NCI-H1417 (cell line): ENCODE results near the gene DUOX2.

Experiments
- DNase-seq, 3 experiments: peaks; one replicate each; lab custom pipeline; 2025; lab: John Stamatoyannopoulos, UW

DUOX2 gene

DNA sequence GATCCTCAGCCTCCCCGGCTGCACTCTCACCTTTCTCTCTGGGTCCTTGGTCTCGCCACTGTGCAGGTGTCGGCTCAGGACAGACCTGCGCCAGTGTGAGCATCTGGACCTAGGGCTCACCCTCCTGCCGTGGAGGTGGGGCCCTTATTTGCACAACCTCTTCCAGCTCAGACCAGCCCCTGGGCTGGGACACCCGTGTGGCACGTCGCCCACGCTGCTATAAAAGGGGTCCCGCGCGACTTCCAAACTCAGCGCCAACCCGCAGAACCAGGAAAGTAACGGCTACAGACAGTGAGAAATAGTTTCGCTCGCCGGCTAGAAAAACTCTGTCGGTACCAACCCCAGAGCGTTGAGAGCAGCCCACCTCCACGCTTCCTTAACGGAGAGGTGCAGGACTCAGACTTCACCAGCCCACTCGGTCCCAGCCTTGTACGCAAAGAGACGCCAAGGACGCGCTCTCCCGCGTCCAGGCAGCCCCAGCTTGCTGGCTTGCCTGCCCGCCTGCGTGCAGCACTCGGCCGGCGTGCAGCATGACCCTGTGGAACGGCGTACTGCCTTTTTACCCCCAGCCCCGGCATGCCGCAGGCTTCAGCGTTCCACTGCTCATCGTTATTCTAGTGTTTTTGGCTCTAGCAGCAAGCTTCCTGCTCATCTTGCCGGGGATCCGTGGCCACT, at the start of gene DUOX2, which contains the start of gene DUOXA2:
DUOX2 (minus strand) TSS at position 97 of the 675 bp plus-strand sequence. CDS start 761 bp downstream, outside the sequence.
DUOXA2 (plus strand) TSS at position 251 of the 675 bp plus-strand sequence; CDS start at position 531, 280 bp downstream.
- peak in 2 of 3 experiments; percentile 16 to 28 for DNase-seq

DNA sequence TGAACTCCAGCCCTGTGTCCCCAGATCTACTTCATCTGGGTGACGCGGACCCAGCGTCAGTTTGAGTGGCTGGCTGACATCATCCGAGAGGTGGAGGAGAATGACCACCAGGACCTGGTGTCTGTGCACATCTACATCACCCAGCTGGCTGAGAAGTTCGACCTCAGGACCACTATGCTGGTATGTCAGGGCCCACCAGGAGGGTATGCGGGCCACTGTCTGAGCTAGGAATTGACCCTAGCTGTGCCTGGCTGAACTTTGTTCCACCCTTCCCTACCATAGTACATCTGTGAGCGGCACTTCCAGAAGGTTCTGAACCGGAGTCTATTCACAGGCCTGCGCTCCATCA, 49.5 kb upstream of the DUOX2 start:
- no peak for DNase-seq

DNA sequence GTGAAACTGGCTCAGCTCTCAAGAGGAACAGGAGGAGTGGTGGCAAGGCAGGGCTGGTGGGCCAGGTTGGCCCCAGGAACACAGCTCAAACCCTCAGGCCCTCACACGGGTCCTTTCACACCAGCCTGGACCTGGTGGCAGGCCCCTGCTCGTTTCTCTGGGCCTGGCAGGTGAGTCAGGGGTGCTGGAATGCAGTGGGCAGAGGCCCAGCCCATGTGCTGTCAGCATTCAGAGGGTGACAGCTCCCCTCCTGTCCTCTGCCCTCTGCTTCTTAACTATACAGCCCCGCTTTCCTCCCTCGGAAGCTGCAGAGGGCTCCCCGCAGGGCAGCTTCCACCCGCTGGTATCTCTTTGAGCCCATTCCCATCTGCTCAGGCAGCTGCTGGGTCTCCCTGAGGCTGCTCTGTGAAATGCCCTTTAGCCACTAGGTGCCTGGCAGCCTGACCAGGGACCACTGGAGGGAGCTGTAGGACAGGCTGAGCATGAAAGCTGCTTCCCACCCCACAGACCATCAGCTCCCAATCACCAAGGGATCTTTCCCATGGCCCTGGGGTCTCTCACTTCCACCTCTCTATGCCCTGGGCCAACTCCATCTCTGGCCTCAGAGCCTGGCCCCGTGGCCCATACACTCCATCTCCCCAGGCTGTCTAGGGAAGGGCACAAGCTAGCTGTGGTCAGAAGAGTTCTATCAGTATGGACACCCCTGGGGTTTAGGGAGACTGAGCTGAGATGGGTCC, 49.0 kb upstream of the DUOX2 start:
- peak; percentile 54 to 76 (median 54) for DNase-seq

DNA sequence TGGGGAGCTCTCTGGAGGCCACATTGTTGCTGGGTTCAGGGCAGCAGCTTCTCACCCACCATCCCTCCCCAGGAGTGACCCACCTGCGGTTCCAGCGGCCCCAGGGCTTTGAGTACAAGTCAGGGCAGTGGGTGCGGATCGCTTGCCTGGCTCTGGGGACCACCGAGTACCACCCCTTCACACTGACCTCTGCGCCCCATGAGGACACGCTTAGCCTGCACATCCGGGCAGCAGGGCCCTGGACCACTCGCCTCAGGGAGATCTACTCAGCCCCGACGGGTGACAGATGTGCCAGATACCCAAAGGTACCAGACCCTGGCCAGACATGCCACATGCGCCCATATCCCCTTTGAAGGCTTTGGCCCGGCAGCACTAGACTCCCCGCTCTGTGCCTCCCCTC, 47.7 kb upstream of the DUOX2 start:
- no peak for DNase-seq

DNA sequence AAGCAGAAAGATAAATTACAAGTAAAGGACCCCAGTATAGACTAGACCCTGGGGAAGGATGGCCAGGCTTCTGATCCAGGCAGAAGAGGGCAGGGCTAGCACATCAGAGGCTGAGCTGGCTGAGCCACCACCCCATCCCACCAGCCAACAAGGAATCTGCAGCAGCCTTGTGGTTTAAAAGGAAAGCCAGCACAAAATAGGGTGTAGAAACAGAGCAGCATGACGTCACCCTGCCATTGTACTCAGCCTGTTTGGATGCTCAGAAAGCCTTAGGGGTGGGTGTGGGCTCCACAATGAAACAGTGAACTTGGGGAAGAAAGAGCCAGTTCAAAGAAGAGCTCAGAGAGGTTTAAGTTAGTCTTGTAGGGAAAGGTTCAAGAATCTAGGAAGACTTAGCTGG, 44.0 kb upstream of the DUOX2 start:
- no peak for DNase-seq

DNA sequence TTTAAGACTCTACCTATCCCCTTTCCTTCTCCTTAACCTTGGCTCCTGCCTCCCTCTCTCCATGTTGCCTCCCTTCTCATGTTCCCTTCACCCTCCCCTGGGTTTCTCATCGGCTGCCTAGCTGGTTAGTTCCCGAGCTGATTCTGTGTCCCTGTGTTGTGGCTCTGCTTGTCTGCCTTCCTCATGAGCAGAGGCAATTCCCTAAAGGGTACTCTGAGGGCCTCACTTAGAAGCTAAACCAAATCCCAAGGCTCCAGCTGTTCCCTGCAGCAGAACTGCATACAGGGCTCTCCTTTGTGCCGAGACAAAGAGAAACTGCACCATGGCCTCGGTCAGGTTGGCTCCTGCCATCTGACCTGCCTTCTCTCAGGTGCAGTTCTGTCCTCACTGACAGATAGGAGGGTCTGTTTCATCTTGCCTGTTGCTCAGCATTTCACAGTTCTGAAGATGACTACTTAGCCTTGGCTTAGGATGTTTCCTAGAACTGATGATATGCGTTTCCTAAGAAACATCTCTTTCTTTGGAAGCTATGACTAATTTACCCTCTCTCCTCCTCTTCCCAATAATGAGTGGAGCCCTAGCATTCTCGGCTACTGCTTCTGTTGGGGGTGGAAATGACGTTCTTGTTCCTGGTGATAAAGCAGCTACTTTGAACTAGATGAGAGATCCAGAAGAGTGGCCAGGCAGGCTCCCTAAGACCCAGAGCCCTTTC, 42.9 kb upstream of the DUOX2 start:
- DNase-seq = peak in 1 of 3 experiments; percentile 5

DNA sequence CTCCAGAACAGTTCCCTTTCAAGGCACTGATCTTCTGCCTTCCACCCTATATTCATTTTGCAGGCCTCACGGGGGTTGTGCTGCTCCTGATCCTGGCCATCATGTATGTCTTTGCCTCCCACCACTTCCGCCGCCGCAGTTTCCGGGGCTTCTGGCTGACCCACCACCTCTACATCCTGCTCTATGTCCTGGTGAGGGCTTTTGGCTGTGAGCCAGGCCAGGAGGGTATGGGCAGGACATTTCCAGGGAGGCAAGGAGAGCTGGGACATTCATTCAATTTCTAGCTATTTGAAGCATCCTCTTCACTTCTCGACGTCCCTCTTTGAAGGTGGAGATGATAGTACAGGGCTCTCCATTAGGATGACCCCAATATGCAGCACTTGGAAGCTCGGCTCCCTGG, 41.8 kb upstream of the DUOX2 start:
- DNase-seq = no peak

DNA sequence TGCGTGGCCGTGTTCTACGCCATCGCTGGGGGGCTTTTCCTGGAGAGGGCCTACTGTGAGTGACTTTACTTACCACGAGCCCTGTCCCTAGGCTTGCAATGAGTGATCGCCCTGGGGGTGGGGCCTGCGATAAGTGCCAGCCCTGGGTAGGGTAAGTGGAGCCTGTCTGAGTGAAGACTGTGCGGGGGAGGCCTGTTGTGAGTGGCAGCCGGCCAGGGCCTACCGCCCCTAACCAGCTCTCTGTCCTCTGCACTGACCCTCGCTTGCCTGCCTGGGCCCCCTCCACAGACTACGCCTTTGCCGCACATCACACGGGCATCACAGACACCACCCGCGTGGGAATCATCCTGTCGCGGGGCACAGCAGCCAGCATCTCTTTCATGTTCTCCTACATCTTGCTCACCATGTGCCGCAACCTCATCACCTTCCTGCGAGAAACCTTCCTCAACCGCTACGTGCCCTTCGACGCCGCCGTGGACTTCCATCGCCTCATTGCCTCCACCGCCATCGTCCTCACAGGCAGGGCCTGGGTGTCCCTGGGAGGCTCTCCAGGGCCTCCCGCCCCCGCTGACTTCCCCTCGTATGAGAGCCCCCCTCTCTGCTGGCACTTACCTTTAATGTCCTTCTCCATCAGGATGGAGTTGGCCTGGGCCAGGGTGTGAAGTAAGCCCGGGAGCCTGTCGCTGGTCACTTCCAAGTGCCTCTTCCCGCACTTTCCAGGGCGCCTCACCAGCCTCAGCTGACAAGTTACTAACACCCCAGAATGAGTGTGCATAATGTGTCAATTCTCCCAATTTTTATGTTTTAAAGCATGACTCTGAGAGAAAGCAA, 38.2 kb upstream of the DUOX2 start:
- DNase-seq = no peak

DNA sequence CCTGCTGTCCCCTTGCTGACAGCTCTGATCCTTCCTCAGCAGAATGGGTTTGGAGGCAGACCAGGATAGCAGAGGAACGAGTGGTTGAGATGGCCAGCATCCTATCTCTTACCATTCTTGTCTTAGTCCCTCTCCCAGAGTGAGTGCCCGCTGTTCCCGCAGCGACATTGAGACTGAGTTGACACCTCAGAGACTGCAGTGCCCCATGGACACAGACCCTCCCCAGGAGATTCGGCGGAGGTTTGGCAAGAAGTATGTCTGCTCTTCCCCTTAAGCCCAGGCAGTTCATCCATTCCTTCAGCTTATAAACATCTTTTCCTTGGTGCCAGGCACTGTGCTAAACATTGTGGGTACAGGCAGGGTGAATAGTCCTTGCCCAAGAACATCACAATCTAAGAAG, 37.0 kb upstream of the DUOX2 start:
- no peak for DNase-seq

DNA sequence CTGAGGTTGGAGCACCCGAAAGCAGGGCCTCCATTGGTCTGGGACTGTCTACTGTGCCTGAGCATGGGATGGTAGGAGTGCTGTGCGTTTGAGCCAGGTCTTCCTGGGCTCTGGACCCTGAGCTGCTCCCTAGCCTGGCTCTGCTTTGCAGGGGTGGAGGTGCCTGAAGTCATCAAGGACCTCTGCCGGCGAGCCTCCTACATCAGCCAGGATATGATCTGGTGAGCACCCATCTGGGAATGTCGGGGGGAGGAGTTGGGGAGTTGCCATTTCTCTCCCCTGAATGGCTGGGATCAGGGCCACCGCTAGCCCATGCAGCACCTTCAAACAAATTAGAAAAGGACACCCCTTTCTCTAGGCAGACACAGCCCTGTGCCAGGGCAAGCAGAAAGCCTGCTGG, 36.5 kb upstream of the DUOX2 start:
- no peak for DNase-seq

DNA sequence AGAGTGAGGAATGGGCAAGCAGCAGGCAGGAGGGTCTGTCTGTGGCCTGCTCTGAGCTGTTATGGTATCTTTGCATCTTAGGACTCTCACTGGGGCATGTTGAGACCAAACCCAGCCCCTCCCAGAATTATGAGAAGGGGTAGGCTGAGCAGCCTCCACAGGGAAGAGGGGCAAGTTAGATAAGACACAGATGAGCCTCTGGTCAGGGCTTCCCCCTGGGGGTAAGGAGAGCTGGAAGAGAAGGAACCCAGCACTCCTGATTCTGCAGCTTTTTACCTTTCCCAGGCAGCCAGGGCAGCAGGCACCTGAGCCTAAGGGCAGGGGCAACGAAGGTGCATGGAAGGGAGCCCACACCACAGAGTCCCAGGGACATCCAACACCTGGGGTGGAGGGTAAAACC, 35.1 kb upstream of the DUOX2 start:
- no peak for DNase-seq

DNA sequence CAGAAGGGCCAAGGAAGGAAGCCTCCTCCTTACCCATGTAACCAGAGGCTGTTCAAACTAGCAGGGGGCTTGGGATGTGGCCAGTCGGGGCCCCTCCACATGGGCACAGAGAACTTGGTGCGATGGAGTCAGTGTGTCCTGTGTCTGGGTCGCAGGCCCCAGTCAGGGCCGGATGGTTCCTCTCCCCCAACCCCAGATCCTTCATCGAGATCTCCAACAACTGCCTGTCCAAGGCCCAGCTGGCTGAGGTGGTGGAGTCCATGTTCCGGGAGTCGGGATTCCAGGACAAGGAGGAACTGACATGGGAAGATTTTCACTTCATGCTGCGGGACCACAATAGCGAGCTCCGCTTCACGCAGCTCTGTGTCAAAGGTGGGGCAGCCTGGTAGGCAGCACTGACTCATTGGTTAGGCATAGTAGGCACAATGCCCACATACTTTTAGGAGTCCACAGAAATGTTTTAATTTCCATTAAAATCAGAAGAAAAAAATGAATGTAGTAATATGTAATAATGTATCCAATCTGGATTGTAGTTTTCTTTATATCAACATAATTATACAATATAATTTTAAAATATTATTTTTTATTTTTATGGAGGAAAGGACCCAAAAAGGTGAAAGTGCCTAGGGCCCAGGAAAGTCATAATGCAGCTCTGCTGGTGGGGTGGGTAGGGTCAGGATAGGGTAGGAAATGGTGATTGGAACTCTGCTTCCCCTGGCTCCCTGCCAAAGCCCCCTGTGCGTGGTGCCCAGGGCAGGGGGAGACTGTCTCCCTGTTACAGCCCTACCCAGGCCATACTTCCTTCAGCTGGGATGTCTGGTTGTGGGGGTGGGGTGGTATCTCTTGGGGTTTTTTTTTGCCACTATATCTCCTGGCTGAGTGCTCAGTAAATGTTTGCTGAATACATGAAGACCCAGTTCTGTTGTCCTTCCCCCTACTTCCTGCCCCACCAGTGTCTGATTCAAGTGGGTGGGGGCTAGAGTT, 34.4 kb upstream of the DUOX2 start:
- no peak for DNase-seq

DNA sequence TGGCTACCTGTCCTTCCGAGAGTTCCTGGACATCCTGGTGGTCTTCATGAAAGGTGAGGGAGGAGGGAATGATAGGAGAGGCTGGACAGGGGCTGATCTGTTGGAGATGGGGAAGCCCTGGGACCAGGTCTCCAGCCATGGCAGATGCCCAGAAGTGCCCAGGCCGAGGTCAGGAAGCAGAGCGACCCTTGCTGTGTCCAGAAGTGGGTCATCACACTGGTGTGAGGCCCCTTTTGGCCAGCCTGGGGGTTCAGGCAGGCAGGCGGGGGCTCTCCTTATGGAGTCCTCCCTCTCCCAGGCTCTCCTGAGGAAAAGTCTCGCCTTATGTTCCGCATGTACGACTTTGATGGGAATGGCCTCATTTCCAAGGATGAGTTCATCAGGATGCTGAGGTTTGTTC, 33.6 kb upstream of the DUOX2 start:
- no peak for DNase-seq

DNA sequence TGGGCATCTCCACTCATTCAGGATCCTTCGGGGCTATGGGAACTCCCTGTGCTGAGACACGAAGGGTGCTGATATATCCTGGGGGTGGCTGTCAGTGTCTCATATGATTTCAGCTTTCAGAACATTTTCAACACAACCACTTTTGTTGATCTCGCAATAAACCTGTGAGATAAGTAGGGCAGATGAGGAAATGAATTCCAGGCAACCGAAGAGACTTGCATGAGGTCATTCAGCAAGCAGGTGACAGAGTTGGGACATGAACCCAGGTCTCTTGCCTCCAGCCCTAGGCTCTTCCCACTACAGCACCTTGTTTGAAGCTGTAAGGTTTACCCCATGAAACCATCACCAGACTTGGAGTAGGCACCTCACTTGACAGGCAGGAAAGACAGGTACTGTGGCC, 32.4 kb upstream of the DUOX2 start:
- no peak for DNase-seq

DNA sequence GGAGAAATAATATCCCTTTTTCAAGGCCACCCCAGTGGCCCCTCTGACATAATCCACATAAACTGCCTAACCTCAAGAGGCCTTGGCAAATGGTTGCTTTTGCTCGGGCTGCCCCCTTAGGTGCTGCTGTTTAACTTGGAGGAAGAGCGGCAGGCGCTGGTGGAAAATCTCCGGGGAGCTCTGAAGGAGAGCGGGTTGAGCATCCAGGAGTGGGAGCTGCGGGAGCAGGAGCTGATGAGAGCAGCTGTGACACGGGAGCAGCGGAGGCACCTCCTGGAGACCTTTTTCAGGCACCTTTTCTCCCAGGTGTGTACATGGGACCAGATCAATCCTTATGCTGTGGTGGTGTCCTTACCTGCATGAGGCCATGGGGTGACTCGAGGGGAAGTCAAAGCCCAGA, 30.8 kb upstream of the DUOX2 start:
- no peak for DNase-seq

DNA sequence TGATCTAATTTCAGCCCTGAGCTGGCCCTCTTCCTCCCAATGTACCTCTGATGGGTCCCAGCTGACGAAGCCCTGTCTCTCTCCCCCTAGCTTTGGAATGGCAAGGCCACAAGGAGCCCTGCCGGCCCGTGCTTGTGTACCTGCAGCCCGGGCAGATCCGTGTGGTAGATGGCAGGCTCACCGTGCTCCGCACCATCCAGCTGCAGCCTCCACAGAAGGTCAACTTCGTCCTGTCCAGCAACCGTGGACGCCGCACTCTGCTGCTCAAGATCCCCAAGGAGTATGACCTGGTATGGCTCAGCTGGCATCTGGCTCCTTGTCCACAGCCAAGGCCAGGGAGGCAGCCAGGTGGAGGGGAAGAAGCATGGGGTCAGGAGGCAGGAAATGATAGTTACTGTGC, 30.0 kb upstream of the DUOX2 start:
- DNase-seq = no peak

DNA sequence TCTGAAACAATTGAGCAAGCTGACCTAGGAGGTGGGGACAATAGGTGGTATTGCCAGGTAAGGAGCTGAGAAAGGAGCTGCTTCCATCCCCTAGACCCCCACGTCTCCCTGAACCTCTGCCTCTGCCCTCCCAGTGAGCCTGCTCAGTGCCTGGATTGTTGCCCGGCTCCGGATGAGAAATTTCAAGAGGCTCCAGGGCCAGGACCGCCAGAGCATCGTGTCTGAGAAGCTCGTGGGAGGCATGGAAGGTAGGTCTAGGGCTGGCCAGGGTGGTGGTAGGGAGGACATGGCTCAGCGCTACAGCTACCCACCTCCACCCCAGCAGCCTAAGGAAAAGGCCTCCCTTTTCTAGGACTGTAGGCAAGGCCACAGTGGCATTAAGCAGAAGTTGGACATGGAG, 29.1 kb upstream of the DUOX2 start:
- DNase-seq = no peak

DNA sequence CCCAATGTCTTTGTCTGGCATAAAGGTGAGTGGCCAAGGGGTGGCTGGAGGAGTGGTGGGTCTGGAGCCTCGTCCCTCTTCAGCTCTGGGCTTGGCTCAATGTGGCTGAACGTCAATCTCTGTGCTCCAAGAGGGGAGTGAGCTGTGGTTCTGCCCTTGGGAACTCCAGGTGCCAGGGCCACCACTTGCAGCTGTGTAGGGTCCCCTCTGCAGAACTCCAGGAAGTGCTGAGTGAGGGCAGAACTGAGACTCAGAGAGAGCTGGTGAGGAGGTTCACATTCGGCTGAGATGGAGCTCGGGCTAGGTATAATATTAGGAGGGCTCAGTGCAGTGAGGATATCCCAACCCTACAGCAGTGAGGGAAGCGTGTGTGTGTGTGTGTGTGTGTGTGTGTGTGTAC, 27.4 kb upstream of the DUOX2 start:
- no peak for DNase-seq

DNA sequence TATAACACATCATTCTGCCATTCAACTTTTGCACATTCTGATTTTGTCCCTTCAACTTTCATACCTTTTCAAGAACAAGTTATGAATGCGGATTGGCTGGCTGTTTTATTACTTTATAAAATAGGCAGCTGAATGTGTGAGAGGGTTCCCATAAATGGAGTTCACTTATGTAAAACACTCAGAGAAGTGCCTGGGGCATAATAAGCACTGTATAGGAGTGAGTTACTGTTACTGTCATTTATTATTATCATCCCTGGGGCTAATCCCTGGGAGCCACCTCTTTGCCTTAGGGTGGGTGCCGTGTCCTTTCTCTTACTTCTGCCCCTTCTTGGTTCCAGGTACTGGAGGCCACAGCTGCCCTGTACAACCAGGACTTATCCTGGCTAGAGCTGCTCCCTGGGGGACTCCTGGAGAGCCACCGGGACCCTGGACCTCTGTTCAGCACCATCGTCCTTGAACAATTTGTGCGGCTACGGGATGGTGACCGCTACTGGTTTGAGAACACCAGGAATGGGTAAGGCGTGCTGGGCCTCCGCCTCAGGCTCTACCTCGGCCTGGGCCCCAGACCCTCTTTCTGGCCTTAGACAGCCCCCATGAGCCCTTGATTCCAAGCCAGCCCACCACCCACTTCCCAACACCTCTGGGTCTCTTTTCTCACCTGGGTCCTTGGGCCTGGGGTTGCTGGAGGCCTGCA, 26.7 kb upstream of the DUOX2 start:
- peak in 1 of 3 experiments; percentile 0 for DNase-seq

DNA sequence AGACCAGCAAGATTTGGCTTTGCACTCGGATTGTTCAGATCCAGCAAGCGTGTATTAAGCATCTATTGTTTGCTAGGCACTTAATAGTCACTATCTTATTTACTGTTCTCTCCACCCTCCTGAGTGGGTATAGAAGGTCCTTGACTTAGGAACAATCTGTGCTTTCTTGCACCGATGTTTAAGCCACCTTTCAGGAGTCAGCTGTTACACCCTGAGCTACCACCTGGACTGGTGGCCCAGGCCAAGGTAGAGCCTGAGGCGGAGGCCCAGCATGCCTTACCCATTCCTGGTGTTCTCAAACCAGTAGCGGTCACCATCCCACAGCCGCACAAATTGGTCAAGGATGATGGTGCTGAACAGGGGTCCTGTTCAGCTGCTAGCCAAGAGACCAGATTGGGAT, 25.8 kb upstream of the DUOX2 start:
- DNase-seq = no peak
